Right lobe of liver (tissue), 6 donors: Measurements from ENCODE around the gene ITGA5. TPM values are rescaled to one million over a fixed set of nuclear protein-coding genes. Genes with fewer than 3 reads are reported as not detected.

Experiments used
- ATAC-seq, 4 donors: fragments of 200-7000 bp; cut with Tn5 transposase; one replicate each; pipeline ENCODE4 v1.9.1; 2020; ENCODE audit warnings: mild to moderate bottlenecking in 4 of 4, moderate library complexity in 4 of 4
- DNase-seq, 3 donors: peaks; one replicate each; pipeline ENCODE4 v3.0.0-alpha.2; 2020
- H3K27ac ChIP-seq, 3 donors: fragments of 200-600 bp; one replicate each; pipeline ENCODE4 v1.8.0; 2022
- H3K27me3 ChIP-seq, 2 donors: fragments of 200-600 bp; one replicate each; pipeline ENCODE4 v1.8.0; 2022
- H3K36me3 ChIP-seq, 4 donors: fragments of 200-600 bp; sonication (generic) in 1 of 4; one replicate each; pipeline versions ENCODE4 v1.5.1 to v1.8.0; 2017 to 2022; ENCODE audit warnings: control low read depth in 1 of 4
- H3K4me1 ChIP-seq, 4 donors: fragments of 200-600 bp; sonication (generic) in 1 of 4; one replicate each; pipeline versions ENCODE4 v1.5.1 to v1.8.0; 2017 to 2022; ENCODE audit warnings: control low read depth in 1 of 4
- H3K4me3 ChIP-seq, 3 donors: fragments of 200-600 bp; one replicate each; pipeline ENCODE4 v1.8.0; 2022
- H3K9me3 ChIP-seq, 4 donors: fragments of 200-600 bp; sonication (generic) in 1 of 4; one replicate each; pipeline versions ENCODE4 v1.5.1 to v1.8.0; 2017 to 2022; ENCODE audit warnings: control low read depth in 1 of 4
- POLR2A ChIP-seq: fragments of 450-650 bp; IDR thresholded peaks from one replicate; pipeline ENCODE4 v1.6.1; 2017; ENCODE audit warnings: antibody characterized with exemption, mild to moderate bottlenecking
- WGBS: methylation state at CpG from one replicate; pipeline ENCODE4 v1.1.6; 2018; ENCODE audit warnings: low coverage, low lambda C conversion rate; ENCODE audit not compliant: insufficient coverage; ENCODE audit errors: missing lambda C conversion rate; 5-methylcytosine and 5-hydroxymethylcytosine counted together
- intact Hi-C, 2 donors: fragments of 100-400 bp; cut with DNase I; formaldehyde crosslinking; loops; one replicate each; pipeline versions ENCODE4 v1.11.2 to v1.14.1; 2022
- total RNA-seq, 6 experiments: library from RNA; depleted of rRNA in 2 of 6; stranded (reverse); fragments of >200 nt in 2 of 6; fragmentation: NEBNext Ultra II Directional in 3 of 6; extraction: Animal tissue kit (Norgen Biotek cat#: 25700) in 3 of 6; gene quantifications; one replicate each; pipeline versions ENCODE4 v1.1.0 to v1.2.4, GENCODE V29; 2016 to 2023
- TF ChIP-seq, protein P1 (sequence below), 4 donors: fragments of 200-600 bp in 3 of 4; fragments of 450-650 bp in 1 of 4; IDR thresholded peaks; one replicate each; pipeline versions ENCODE4 v1.5.1 to v1.8.0; 2016 to 2022; ENCODE audit warnings: antibody characterized with exemption in 4 of 4, mild to moderate bottlenecking in 2 of 4
- donor health status: DM: no; HTN: yes; CAD: no.
- donor health status: DM: no; HTN: no; CAD: no.
- donor health status: DM: no; HTN: no; CAD: no.
- donor health status: DM: no; HTN: yes; CAD: no.
- donor health status: DM: no; HTN: yes; CAD: no.

The ITGA5 gene
- total RNA-seq, 6 experiments from 2014 or later = 31.2 to 75.6 (median 35.5) TPM

DNA sequence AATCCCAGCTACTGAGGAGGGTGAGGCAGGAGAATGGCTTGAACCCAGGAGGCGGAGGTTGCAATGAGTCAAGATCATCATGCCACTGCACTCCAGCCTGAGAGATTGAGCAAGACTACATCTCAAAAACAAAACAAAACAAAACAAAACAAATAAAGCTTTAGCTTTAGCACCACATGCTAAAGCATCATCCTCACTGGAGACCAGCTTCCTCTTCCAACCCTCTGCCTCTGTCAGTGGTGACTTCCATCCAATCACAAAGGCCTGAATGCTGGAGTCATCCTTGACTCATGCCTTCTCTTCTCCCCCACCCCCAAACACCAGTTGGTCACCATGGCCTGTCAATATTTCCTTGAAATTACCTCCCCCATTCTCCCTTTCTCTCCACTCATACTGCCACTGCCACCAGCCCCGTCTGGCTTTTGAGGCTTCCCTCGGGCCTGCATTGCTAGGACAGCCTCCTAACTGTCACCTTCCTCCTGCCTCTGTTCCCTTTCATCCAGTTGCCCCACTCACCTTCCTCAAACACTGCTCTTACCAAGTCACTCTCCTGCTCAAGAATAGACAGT, 35.9 kb downstream of the ITGA5 start:
- Histone ChIP-seq H3K36me3 (no peaks in the 10 kb centered on the region), H3K27ac (no peak overlapping the region), H3K27me3 (no peaks in the 10 kb centered on the region), H3K9me3 (no peaks in the 10 kb centered on the region), H3K4me3 (no peak overlapping the region), H3K4me1 (peaks cover 0 to 5% (median 2%) of the 10 kb centered on the region in 4 donors)
- ATAC-seq (peak in 2 of 4 donors; percentile 13 to 48), DNase-seq (no peak)
- intact Hi-C loops = no loop called here
- 32% methylated on average over 2 of the region's 3 CpGs for WGBS
- TF ChIP-seq POLR2A = no peak
- TF ChIP-seq, protein P1, sequence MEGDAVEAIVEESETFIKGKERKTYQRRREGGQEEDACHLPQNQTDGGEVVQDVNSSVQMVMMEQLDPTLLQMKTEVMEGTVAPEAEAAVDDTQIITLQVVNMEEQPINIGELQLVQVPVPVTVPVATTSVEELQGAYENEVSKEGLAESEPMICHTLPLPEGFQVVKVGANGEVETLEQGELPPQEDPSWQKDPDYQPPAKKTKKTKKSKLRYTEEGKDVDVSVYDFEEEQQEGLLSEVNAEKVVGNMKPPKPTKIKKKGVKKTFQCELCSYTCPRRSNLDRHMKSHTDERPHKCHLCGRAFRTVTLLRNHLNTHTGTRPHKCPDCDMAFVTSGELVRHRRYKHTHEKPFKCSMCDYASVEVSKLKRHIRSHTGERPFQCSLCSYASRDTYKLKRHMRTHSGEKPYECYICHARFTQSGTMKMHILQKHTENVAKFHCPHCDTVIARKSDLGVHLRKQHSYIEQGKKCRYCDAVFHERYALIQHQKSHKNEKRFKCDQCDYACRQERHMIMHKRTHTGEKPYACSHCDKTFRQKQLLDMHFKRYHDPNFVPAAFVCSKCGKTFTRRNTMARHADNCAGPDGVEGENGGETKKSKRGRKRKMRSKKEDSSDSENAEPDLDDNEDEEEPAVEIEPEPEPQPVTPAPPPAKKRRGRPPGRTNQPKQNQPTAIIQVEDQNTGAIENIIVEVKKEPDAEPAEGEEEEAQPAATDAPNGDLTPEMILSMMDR (IDR thresholded peaks at IDR 0.05) = no peak

DNA sequence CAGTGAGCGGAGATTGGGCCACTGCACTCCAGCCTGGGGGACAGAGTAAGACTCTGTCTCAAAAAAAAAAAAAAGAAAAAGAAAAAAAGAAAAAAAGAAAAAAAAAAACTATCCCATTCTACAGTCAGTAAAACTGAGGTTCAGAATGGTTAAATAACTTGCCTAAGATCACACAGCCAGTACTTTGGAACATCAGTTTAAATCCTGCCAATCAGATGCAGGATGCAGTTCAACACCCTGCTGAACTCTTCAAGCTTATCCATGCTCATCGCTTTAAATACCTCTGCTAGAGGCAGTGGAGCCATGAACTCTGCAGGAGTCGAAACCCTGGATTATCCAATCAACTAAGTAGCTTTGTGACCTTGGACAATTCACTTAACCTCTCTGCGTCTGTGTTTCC, 37.9 kb downstream of the ITGA5 start:
- TF ChIP-seq, protein P1 (IDR thresholded peaks at IDR 0.05) = no peak
- TF ChIP-seq POLR2A = no peak
- H3K27me3 ChIP-seq = no peaks in the 10 kb centered on the region
- H3K36me3 ChIP-seq = no peaks in the 10 kb centered on the region
- no peak overlapping the region for H3K27ac ChIP-seq
- DNase-seq (no peak), ATAC-seq (no peak)
- peaks cover 0 to 5% (median 2%) of the 10 kb centered on the region in 4 donors for H3K4me1 ChIP-seq
- H3K4me3 ChIP-seq = no peak overlapping the region
- 77% methylated on average over 4 of the region's 4 CpGs for WGBS
- H3K9me3 ChIP-seq = no peaks in the 10 kb centered on the region
- intact Hi-C loops = no loop called here

DNA sequence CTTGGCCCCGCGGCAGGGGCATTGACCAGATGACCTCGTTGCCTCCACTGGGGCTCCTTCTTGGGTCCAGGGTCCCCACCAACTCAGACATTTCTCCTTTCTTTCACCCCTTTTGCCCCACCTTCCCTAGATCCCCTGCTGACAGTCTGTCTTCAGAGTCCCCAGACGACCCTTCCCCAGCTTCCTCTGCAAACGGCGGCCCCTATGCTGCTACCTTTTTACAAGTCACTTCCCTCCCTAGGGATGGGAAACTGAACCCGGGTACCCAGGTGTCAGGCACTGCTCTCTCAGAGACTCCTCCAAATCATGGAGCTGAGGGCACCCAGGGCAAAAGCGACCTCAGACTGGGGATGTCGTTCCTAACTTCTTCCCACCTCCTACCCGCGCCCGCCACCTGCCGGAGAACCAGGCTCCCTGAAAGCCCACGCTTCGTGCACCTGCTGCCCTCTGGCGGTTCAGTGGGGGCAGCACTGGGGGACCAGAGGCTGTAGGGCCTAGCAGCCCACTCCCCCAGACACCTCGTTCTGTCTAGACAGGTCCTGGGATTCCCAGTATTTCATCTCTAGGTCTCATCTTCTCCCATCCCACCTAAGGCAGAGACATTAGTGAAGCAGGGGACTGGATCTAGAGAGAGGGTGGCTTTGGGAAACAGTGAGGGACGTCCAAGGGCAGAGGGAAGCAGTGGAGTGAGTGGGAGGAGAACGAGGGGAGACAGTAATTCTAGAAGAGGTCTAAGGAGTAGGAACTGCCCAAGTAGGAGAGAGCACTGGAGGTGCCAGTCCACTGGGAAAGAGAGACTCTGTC, 39.5 kb downstream of the ITGA5 start:
- peak; percentile 89 to 93 (median 92) for DNase-seq
- peaks cover 0 to 5% (median 2%) of the 10 kb centered on the region in 4 donors for H3K4me1 ChIP-seq
- H3K9me3 ChIP-seq = no peaks in the 10 kb centered on the region
- H3K27me3 ChIP-seq = no peaks in the 10 kb centered on the region
- TF ChIP-seq POLR2A = no peak
- TF ChIP-seq, protein P1 (IDR thresholded peaks at IDR 0.05) = peak; percentile 98 to 100 (median 100)
- intact Hi-C loops = no loop called here
- 21% methylated on average over 10 of the region's 19 CpGs for WGBS
- H3K36me3 ChIP-seq = no peaks in the 10 kb centered on the region
- H3K27ac ChIP-seq = no peak overlapping the region
- peak; percentile 89 to 93 (median 92) for ATAC-seq
- peak overlapping the region; percentile 11 to 45 (median 39) for H3K4me3 ChIP-seq

DNA sequence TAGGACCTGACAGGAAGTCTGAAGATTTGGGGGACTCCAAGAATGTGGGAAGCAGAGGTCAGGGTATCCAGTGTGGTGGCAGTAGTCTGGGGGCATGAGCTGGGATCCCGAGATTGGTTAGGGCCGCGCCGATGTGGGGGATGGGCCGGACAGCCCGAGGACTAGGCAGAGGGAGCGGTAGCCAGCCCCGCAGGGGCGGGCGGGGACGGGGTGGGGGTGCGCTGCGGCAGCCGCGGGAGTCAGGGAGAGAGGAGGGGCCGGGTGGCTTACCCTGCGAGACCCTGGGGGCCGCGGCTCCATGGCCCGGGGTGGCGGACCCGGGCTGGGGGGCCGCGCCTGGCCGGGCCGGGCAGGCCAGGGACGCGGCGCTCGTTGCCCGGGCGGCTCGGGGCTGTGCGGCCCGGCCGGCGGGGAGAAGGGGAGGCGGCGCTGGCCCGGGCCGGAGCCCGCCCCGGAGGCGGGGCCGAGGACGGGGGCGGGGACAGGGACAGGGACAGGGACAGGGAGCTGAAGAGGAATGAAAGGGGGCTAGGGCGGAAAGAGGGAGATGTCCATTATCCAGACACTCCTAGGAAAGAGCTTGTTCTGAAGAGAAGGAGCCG, 40.2 kb downstream of the ITGA5 start:
- H3K27me3 ChIP-seq = no peaks in the 10 kb centered on the region
- H3K4me1 ChIP-seq = peaks cover 0 to 5% (median 2%) of the 10 kb centered on the region in 4 donors
- WGBS = 18% methylated on average over 17 of the region's 49 CpGs
- intact Hi-C loops = no loop called here
- peak overlapping the region; percentile 16 to 45 (median 39) for H3K4me3 ChIP-seq
- ATAC-seq = peak; percentile 85 to 91 (median 90)
- H3K27ac ChIP-seq = no peak overlapping the region
- DNase-seq = peak in 2 of 3 donors; percentile 72 to 74
- no peaks in the 10 kb centered on the region for H3K9me3 ChIP-seq
- TF ChIP-seq POLR2A = no peak
- TF ChIP-seq, protein P1 (IDR thresholded peaks at IDR 0.05) = no peak
- H3K36me3 ChIP-seq = no peaks in the 10 kb centered on the region
